Cerebellar nuclear complex (tissue), 1 donor: ENCODE data around the gene NDOR1.

Source experiments
- DNase-seq, 2 experiments: peaks; one replicate each; lab custom pipeline; 2025; lab: John Stamatoyannopoulos, UW

NDOR1 gene

DNA sequence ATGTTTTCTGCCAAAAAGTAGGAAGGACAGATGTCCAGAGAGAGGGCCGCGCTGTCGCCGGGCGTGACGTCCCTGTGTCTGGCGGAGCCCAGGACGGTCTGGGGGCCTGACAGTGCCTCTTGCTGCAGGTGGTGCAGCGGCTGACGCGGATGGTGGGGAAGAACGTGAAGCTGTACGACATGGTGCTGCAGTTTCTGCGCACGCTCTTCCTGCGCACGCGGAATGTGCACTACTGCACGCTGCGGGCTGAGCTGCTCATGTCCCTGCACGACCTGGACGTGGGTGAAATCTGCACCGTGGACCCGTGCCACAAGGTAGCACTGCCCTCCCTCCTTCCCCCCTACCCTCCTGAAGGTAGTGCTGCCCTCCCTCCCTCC lies 57.4 kb downstream of the NDOR1 start:
- DNase-seq = no peak

DNA sequence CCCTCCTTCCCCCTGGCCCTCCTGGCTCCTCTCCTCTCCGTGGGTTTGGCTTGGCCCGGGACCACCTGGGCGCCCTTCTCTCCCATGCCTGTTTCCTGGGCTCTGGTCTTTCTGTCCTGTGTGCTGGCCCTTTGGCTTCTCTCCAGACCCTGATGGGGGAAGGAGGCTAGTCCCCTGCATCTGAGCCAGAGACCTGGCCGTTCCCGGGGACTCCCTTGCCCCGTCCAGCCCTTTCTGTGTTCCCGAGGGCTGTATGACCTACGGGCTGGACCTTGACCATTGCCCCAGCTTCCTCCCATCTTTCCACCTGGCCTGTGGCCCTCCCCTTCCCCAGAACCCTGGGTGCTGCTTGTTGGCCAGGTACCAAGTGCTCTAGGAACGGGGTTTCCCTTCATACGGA lies 58.0 kb downstream of the NDOR1 start:
- no peak for DNase-seq

DNA sequence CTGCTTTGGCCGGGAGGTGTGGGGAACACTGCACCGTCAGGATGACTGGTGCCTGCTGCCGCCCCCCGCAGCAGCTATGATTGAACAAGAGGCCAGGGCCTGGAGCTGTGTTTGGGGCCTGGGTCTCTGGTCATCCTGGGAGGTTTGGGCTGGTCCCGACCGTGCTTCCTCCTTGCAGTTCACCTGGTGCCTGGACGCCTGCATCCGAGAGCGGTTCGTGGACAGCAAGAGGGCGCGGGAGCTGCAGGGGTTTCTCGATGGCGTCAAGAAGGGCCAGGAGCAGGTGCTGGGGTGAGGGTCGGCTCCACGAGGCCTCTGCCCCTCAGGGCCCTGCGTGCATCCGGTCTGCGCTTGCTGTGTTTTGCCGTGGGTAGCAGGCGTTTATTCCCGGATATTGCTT lies 58.6 kb downstream of the NDOR1 start:
- DNase-seq = no peak

DNA sequence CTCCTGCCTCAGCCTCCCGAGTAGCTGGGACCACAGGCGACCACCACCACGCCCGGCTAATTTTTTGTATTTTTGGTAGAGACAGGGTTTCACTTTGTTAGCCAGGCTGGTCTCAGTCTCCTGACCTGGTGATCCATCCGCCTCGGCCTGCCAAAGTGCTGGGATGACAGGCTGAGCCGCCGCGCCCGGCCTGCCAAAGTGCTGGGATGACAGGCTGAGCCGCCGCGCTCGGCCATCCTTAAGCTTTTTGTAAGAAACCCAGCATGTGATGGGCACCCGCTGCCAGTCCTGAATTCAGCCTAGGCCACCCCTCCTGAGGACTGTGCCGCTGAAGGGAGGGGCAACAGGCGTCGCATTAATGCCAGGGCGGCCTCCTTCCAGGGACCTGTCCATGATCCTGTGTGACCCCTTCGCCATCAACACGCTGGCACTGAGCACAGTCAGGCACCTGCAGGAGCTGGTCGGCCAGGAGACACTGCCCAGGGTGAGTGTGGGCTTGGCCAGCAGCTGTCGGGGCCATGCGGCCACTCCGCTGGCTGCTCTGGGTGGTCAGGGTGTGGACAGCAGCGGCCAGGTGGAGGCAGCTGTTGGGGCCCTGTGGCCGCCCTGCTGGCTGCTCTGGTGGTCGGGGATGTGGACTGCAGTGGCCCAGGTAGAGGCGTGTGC lies 60.1 kb downstream of the NDOR1 start:
- no peak for DNase-seq

DNA sequence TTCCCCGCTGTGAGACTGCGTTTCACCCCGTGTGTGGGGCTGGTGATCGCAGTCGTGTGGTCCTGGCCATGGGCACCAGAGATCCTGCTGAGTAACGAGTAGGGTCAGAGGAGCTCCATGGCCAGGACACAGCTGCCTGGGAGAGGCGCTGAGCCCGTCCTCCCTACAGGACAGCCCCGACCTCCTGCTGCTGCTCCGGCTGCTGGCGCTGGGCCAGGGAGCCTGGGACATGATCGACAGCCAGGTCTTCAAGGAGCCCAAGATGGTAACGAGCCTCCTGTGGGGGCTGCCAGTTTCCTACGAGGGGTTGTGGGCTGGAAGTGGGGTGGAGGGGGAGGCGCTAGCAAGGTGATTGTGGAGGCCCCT lies 60.6 kb downstream of the NDOR1 start:
- DNase-seq = no peak
